ENCODE measurements around the gene UBN1.

The UBN1 gene

DNA sequence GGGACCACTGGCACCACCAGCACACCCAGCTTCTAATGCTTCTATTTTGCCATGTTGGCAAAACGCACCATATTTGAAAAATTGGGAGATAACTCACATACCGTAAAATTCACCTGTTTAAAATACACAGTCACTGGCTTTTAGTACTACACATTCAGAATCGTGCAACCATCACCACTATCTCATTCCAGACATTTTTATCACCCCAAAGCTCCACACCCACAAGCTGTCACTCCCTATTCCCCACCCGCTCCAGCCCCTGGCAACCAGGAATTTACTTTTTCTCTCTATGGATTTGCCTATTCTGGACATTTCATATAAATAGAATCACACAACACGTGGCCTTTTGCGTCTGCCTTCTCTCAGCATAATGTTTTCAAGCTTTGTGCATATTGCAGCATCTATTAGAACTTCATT, 64.7 kb downstream of the UBN1 start:
- H3K4me1 ChIP-seq (ENCODE audit: control insufficient read depth in 5 of 5, insufficient read depth in 5 of 5, low read length in 5 of 5) = peaks cover 0 to 4% (median 0%) of the 10 kb centered on the region in 5 donors

DNA sequence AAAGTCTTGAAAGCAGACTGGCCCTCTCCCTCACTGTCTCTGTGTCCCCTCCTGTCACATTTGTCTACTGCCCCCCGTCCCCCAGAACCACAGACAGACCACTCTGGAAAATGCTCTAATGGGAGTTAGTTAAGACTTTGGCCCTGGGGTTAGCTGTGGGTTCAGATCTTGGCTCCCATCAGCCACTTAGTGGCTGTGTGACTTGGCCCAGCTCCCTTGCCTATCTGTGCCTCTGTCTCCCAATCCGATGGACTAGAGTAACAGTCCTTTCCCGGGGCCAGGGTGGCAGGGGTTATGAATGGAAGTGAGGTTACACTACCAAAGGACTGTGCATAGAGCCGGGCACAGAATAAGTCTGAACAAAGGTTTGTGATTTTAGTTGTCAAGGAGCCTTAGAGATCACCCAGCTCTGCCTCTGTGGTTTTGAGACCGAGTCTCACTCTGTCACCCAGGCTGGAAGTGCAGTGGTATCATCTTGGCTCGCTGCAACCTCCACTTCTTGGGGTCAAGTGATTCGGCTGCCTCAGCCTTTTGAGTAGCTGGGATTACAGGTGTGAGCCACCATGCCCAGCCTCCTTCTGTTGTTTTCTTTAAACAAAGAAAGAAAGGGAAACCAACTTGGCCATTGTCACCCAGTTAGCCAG, 66.0 kb downstream of the UBN1 start:
- no peak overlapping the region for H3K4me3 ChIP-seq (ENCODE audit: low read depth in 1 of 5, low read length in 5 of 5)
- H3K9me3 ChIP-seq (ENCODE audit: control insufficient read depth in 5 of 5, low read length in 5 of 5) = no peaks in the 10 kb centered on the region
- H3K27me3 ChIP-seq (ENCODE audit: control insufficient read depth in 5 of 5, insufficient read depth in 4 of 5, low read length in 5 of 5) = no peaks in the 10 kb centered on the region
- no peak overlapping the region for H3K27ac ChIP-seq (ENCODE audit: low read depth, low read length)
- peaks cover 0 to 8% (median 0%) of the 10 kb centered on the region in 5 donors for H3K4me1 ChIP-seq (ENCODE audit: control insufficient read depth in 5 of 5, insufficient read depth in 5 of 5, low read length in 5 of 5)
- no peak overlapping the region for H3K9ac ChIP-seq (ENCODE audit: low read length in 5 of 5)
- no peaks in the 10 kb centered on the region for H3K36me3 ChIP-seq (ENCODE audit: control insufficient read depth in 5 of 5, insufficient read depth in 5 of 5, low read length in 5 of 5)

More for the DNA sequence above, 64.7 kb downstream of the UBN1 start:
- Histone ChIP-seq H3K9me3 (ENCODE audit: control insufficient read depth in 5 of 5, low read length in 5 of 5) (no peaks in the 10 kb centered on the region), H3K9ac (ENCODE audit: low read length in 5 of 5) (no peak overlapping the region), H3K27ac (ENCODE audit: low read depth, low read length) (no peak overlapping the region), H3K4me3 (ENCODE audit: low read depth in 1 of 5, low read length in 5 of 5) (no peak overlapping the region), H3K36me3 (ENCODE audit: control insufficient read depth in 5 of 5, insufficient read depth in 5 of 5, low read length in 5 of 5) (no peaks in the 10 kb centered on the region), H3K27me3 (ENCODE audit: control insufficient read depth in 5 of 5, insufficient read depth in 4 of 5, low read length in 5 of 5) (no peaks in the 10 kb centered on the region)

DNA sequence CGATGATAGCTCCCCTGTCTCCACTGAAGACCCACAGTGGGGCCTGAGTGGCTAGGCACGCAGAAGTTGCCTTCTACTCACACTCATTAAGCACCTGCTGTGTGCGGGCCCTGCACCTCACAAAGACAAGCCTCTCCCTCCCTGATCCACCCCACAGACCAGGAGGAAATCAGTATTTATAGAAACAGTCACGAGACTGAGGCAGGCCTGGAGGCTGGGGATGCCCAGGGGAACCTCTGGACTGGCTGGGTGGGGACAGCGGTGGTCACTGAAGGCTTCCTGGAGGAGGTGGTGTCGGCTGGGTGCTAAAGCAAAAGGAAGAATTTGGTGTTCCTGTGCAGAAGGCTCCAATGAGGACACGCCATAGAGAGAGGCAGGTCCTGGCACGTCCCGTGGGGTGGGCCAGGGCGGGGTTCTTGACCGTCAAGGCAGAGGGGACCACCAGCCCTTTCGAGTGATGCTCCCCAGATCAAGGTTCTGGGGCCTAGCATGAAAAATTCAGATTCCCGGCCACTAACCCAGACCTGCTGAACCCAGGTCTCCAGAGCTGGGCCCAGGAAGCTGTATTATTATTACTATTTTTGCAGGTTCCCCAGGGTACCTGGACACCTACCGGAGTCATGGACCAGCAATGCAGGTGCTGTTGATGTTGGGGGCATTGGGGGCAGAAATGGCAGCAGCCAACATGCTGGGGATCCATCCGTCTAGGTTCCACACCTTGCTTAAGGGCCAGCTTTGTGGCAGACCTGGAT, 66.7 kb downstream of the UBN1 start:
- Histone ChIP-seq H3K9ac (ENCODE audit: low read length in 5 of 5) (no peak overlapping the region), H3K9me3 (ENCODE audit: control insufficient read depth in 5 of 5, low read length in 5 of 5) (no peaks in the 10 kb centered on the region), H3K27ac (ENCODE audit: low read depth, low read length) (no peak overlapping the region), H3K4me1 (ENCODE audit: control insufficient read depth in 5 of 5, insufficient read depth in 5 of 5, low read length in 5 of 5) (peaks cover 0 to 8% (median 0%) of the 10 kb centered on the region in 5 donors), H3K27me3 (ENCODE audit: control insufficient read depth in 5 of 5, insufficient read depth in 4 of 5, low read length in 5 of 5) (peaks cover 0 to 3% (median 0%) of the 10 kb centered on the region in 5 donors), H3K36me3 (ENCODE audit: control insufficient read depth in 5 of 5, insufficient read depth in 5 of 5, low read length in 5 of 5) (no peaks in the 10 kb centered on the region), H3K4me3 (ENCODE audit: low read depth in 1 of 5, low read length in 5 of 5) (no peak overlapping the region)

DNA sequence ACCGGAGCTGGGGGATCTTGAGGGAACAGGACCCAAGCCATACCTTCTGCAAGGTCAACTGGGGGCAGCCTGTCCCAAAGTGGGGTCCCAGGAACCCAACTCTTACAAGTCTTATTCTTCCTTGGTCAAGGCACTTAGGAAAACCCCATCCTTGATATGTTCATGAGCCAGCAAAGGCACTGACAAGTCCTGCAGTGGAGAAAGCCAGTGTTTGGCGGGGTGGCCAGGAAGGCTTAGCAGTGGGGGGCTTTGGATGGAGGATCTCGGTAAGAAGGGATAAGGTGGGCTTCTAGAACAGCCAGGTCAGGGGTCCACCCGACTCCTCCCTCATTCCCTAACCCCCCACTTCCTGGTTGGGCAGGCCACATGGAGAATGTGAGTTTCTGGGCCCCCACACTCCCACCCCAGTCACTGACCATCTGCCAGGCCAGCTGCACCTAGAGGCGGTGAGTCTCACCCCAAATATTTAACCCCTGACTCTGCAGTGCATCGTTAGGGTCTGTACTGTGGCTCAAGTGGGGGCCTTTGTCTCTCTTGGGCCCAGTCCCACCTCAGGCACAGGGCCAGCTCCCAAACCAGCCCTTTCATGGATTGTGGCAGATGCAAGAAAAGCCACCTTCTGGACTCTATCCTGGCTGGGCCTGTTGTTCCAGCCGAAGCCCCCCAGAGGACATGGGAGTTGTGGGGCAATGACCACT, 67.4 kb downstream of the UBN1 start:
- Histone ChIP-seq H3K4me1 (ENCODE audit: control insufficient read depth in 5 of 5, insufficient read depth in 5 of 5, low read length in 5 of 5) (peaks cover 0 to 8% (median 0%) of the 10 kb centered on the region in 5 donors), H3K9ac (ENCODE audit: low read length in 5 of 5) (no peak overlapping the region), H3K4me3 (ENCODE audit: low read depth in 1 of 5, low read length in 5 of 5) (no peak overlapping the region), H3K9me3 (ENCODE audit: control insufficient read depth in 5 of 5, low read length in 5 of 5) (no peaks in the 10 kb centered on the region), H3K36me3 (ENCODE audit: control insufficient read depth in 5 of 5, insufficient read depth in 5 of 5, low read length in 5 of 5) (no peaks in the 10 kb centered on the region), H3K27ac (ENCODE audit: low read depth, low read length) (no peak overlapping the region), H3K27me3 (ENCODE audit: control insufficient read depth in 5 of 5, insufficient read depth in 4 of 5, low read length in 5 of 5) (peaks cover 0 to 3% (median 0%) of the 10 kb centered on the region in 5 donors)

DNA sequence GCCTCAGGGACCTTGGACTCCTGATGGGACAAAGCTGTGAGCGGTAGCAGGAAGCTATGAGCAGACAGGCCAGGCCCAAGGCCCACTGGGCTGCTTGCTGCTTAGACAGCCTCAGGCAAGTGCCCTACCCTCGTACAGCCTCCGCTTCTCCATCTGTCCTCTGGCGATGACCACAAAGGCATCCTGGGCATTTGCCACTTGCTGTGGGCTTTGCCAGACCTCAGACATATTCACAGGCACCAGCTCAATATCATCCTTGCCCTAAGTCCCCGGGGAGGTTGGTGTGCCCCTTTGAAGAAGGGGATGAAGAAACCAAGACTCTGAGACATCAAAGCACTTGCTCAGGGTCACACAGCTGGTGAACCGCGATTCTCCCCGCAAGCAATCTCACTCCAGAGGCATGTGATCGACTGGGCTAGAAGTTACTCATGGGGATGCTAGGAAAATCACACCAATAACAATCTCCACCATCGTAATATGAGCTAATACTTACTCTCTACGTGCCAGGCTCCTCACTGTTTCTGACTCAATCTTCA, 68.0 kb downstream of the UBN1 start:
- no peaks in the 10 kb centered on the region for H3K9me3 ChIP-seq (ENCODE audit: control insufficient read depth in 5 of 5, low read length in 5 of 5)
- H3K9ac ChIP-seq (ENCODE audit: low read length in 5 of 5) = no peak overlapping the region
- no peak overlapping the region for H3K4me3 ChIP-seq (ENCODE audit: low read depth in 1 of 5, low read length in 5 of 5)
- no peak overlapping the region for H3K27ac ChIP-seq (ENCODE audit: low read depth, low read length)
- H3K27me3 ChIP-seq (ENCODE audit: control insufficient read depth in 5 of 5, insufficient read depth in 4 of 5, low read length in 5 of 5) = peaks cover 0 to 3% (median 0%) of the 10 kb centered on the region in 5 donors
- peaks cover 0 to 8% (median 0%) of the 10 kb centered on the region in 5 donors for H3K4me1 ChIP-seq (ENCODE audit: control insufficient read depth in 5 of 5, insufficient read depth in 5 of 5, low read length in 5 of 5)
- H3K36me3 ChIP-seq (ENCODE audit: control insufficient read depth in 5 of 5, insufficient read depth in 5 of 5, low read length in 5 of 5) = no peaks in the 10 kb centered on the region

DNA sequence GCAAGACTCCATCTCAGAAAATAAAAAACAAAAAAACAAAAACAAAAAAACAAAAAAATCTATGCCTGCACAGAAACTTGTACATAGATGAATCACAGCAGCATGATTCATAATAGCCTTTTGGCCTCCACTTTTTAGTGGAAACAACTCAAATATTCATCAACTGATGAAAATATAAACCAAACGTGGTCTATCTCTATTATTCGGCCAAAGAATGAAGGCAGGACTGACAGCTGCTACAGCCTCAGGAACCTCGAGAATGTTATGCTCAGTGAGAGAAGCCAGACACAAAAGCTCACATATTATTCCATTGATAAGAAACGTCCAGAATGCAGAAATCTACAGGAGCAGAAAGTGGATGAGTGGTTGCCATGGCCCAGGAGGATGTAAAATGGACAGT, 69.8 kb downstream of the UBN1 start:
- no peak overlapping the region for H3K9ac ChIP-seq (ENCODE audit: low read length in 5 of 5)
- no peak overlapping the region for H3K27ac ChIP-seq (ENCODE audit: low read depth, low read length)
- no peaks in the 10 kb centered on the region for H3K9me3 ChIP-seq (ENCODE audit: control insufficient read depth in 5 of 5, low read length in 5 of 5)
- H3K4me3 ChIP-seq (ENCODE audit: low read depth in 1 of 5, low read length in 5 of 5) = no peak overlapping the region
- H3K27me3 ChIP-seq (ENCODE audit: control insufficient read depth in 5 of 5, insufficient read depth in 4 of 5, low read length in 5 of 5) = peaks cover 0 to 3% (median 0%) of the 10 kb centered on the region in 5 donors
- H3K4me1 ChIP-seq (ENCODE audit: control insufficient read depth in 5 of 5, insufficient read depth in 5 of 5, low read length in 5 of 5) = peaks cover 0 to 8% (median 0%) of the 10 kb centered on the region in 5 donors
- H3K36me3 ChIP-seq (ENCODE audit: control insufficient read depth in 5 of 5, insufficient read depth in 5 of 5, low read length in 5 of 5) = no peaks in the 10 kb centered on the region

DNA sequence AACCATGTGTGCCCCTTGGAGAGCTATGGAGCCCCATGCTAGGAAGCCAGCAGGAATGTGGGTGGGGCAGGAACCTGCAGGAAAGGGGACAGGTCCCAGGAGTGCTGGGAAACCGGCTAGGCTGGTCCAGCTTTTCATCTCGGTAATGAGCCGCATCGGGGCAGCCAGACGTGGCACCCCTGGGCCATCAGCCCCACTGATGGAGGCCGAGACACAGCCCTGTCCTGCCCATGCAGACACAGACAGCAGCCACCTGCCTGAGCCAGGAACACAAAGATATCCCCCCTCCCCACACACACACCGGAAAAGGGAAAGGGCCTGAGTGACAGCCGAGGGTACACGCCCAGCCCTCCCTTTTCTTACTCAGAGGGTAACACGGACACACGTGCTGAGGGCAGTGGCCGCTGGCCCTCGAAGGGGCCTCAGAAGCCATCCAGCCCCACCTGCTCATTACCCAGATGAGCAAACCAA, 71.5 kb downstream of the UBN1 start:
- Histone ChIP-seq H3K27ac (ENCODE audit: low read depth, low read length) (no peak overlapping the region), H3K36me3 (ENCODE audit: control insufficient read depth in 5 of 5, insufficient read depth in 5 of 5, low read length in 5 of 5) (peaks cover 0 to 4% (median 0%) of the 10 kb centered on the region in 5 donors), H3K4me3 (ENCODE audit: low read depth in 1 of 5, low read length in 5 of 5) (no peak overlapping the region), H3K9ac (ENCODE audit: low read length in 5 of 5) (no peak overlapping the region), H3K9me3 (ENCODE audit: control insufficient read depth in 5 of 5, low read length in 5 of 5) (no peaks in the 10 kb centered on the region), H3K4me1 (ENCODE audit: control insufficient read depth in 5 of 5, insufficient read depth in 5 of 5, low read length in 5 of 5) (peaks cover 0 to 8% (median 0%) of the 10 kb centered on the region in 5 donors), H3K27me3 (ENCODE audit: control insufficient read depth in 5 of 5, insufficient read depth in 4 of 5, low read length in 5 of 5) (peaks cover 0 to 9% (median 0%) of the 10 kb centered on the region in 5 donors)

DNA sequence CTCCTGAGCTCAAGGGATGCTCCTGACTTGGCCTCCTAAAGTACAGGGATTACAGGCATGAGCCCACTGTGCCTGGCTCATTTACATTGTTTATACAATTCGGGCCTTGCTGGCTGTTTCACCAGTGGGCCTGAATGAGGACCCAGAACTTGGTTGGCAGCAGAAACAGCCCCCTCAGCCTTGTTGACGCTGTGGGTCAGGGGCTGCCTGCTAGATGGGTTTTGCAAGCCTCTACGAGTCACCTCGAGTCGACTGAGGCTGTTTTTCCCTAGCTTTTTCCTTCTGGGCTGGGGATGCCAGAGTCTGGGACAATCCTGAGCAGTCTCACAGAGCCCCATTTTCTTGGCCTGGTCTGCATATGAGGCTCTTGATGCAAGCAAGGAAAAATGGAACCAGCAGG, 73.5 kb downstream of the UBN1 start:
- Histone ChIP-seq H3K4me3 (ENCODE audit: low read depth in 1 of 5, low read length in 5 of 5) (no peak overlapping the region), H3K4me1 (ENCODE audit: control insufficient read depth in 5 of 5, insufficient read depth in 5 of 5, low read length in 5 of 5) (peaks cover 0 to 4% (median under 1%) of the 10 kb centered on the region in 5 donors), H3K27me3 (ENCODE audit: control insufficient read depth in 5 of 5, insufficient read depth in 4 of 5, low read length in 5 of 5) (peaks cover 0 to 9% (median 4%) of the 10 kb centered on the region in 5 donors), H3K36me3 (ENCODE audit: control insufficient read depth in 5 of 5, insufficient read depth in 5 of 5, low read length in 5 of 5) (peaks cover 0 to 5% (median 0%) of the 10 kb centered on the region in 5 donors), H3K27ac (ENCODE audit: low read depth, low read length) (no peak overlapping the region), H3K9ac (ENCODE audit: low read length in 5 of 5) (no peak overlapping the region), H3K9me3 (ENCODE audit: control insufficient read depth in 5 of 5, low read length in 5 of 5) (peaks cover 0 to under 1% (median 0%) of the 10 kb centered on the region in 5 donors)

DNA sequence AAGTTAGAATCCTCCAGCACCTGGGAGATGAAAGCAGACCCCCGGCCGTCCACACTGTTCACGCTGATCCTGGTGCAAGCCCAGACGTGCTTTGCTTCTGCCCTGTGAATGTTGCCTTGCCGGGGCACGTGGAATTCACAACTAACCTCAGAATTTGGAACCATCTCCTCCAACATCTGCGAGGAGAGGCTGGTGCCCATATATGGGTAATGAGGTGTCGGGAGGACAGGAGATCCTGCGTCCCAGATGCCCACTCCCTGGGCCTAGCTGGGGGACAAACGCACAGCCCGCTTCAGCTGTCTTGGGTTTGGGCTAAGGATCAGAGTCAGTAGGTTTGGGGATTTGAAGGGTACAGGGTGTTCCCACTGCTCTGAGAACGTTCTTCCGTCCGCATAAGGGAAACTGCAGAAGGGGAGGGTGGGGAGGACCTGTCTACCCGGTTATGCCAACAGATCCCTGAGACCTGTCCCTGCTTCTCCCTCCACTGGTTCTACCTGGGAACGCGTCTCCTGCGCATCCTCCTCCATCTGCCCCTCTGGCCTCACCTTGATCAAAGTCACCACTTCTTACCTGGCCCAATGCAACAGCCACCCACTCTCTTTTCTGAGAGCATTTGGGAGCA, 75.6 kb downstream of the UBN1 start:
- Histone ChIP-seq H3K9ac (ENCODE audit: low read length in 5 of 5) (no peak overlapping the region), H3K27me3 (ENCODE audit: control insufficient read depth in 5 of 5, insufficient read depth in 4 of 5, low read length in 5 of 5) (peaks cover 0 to 9% (median 4%) of the 10 kb centered on the region in 5 donors), H3K4me1 (ENCODE audit: control insufficient read depth in 5 of 5, insufficient read depth in 5 of 5, low read length in 5 of 5) (peaks cover 0 to 4% (median 0%) of the 10 kb centered on the region in 5 donors), H3K36me3 (ENCODE audit: control insufficient read depth in 5 of 5, insufficient read depth in 5 of 5, low read length in 5 of 5) (peaks cover 0 to 6% (median 2%) of the 10 kb centered on the region in 5 donors), H3K27ac (ENCODE audit: low read depth, low read length) (no peak overlapping the region), H3K4me3 (ENCODE audit: low read depth in 1 of 5, low read length in 5 of 5) (no peak overlapping the region), H3K9me3 (ENCODE audit: control insufficient read depth in 5 of 5, low read length in 5 of 5) (peaks cover 7 to 19% (median 11%) of the 10 kb centered on the region in 5 donors)
